Dendritic cell treated with granulocyte-macrophage colony-stimulating factor and Interleukin-4, amounts not matched to agents 40 ng/mL and 50 ng/mL, for 4 days (primary cell): Measurements from ENCODE around the gene GPR108.
"Not testable (repeated sequence)": the region's sequence is repeated elsewhere in the genome, so short reads cannot be mapped to it uniquely, and the experiment has no call there.

Experiments used
- H3K27ac Mint-ChIP-seq: one replicate; pipeline ENCODE4 v1.8.0; 2022; ENCODE audit warnings: mild to moderate bottlenecking, mixed read lengths
- H3K27me3 Mint-ChIP-seq: one replicate; pipeline ENCODE4 v1.8.0; 2022; ENCODE audit warnings: mild to moderate bottlenecking, mixed read lengths
- H3K36me3 Mint-ChIP-seq: one replicate; pipeline ENCODE4 v1.8.0; 2022; ENCODE audit warnings: low read depth, mixed read lengths
- H3K4me1 Mint-ChIP-seq: one replicate; pipeline ENCODE4 v1.8.0; 2022; ENCODE audit warnings: low read depth, mixed read lengths
- H3K4me3 Mint-ChIP-seq: one replicate; pipeline ENCODE4 v1.8.0; 2022; ENCODE audit warnings: mild to moderate bottlenecking, moderate library complexity, mixed read lengths
- H3K9me3 Mint-ChIP-seq: one replicate; pipeline ENCODE4 v1.8.0; 2022; ENCODE audit warnings: mixed read lengths
- intact Hi-C: fragments of 100-400 bp; cut with micrococcal nuclease; formaldehyde crosslinking; loops from one replicate; pipeline ENCODE4 v1.15.0; 2022

The GPR108 gene

GRCh38 chr19:6768236-6768785, 30.9 kb upstream of the GPR108 start:
- no peaks in the 10 kb centered on the region for H3K9me3 Mint-ChIP-seq

DNA sequence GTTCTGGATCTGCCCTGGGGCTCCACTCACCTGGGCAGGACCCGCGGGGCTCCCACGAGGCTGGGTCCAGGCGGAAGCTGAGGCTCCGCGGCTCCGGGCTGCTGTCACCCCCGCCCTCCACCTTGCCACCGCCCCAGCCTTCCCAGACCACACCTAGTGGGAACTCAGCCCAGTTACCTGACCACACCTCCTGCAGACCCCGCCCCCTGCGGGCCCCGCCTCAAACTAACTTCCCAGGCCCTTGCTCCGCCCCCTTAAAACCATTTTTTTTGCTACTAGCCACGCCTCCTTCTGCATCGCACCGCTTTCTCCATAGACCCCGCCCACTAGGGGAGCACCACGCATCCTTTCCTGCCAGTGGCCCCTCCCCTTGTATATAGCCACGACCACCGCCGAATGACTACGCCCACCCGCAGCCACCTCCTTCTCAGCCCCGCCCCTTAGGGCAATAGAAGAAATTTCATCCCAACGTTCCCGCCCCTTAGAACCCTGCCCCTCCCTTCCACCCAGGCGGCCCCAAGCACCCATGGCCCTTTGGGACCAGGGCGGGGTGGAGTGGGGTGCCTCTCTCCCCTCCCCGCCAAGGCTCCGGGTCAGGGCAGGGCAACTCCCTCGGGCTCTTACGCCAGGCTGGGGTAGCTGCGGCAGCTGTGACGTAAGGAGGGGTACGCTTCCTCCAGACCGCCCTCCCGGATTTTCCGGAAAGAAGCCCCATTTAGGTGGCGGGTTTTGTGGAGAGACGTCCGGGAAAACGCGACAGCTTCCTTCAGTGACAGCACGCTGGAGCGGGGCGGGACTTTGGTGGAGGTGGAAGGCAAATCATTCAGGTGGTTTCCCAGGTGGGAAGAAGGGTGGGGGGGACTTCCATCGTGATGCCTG, 30.2 kb upstream of the GPR108 start, which contains the start of gene SH2D3A:
Gene SH2D3A (minus strand): TSS at position 79 of the 879 bp plus-strand sequence. CDS start 3,687 bp downstream, outside the sequence.
- Mint-ChIP-seq H3K27me3 (peaks cover 19% of the 10 kb centered on the region), H3K27ac (peak within 1 kb of the TSS; percentile 82), H3K9me3 (no peaks in the 10 kb centered on the region), H3K4me3 (peak within 1 kb of the TSS; percentile 91), H3K36me3 (peaks cover 2% of the 10 kb centered on the region), H3K4me1 (peaks cover 46% of the 10 kb centered on the region)
- intact Hi-C loops: no loop called here

More at GRCh38 chr19:6768236-6768785, 30.9 kb upstream of the GPR108 start:
- Mint-ChIP-seq H3K4me1 (peaks cover 48% of the 10 kb centered on the region), H3K4me3 (peak overlapping the region; percentile 91), H3K27me3 (peaks cover 19% of the 10 kb centered on the region), H3K27ac (peak overlapping the region; percentile 82), H3K36me3 (peaks cover 9% of the 10 kb centered on the region)
- intact Hi-C loops: no loop called here

DNA sequence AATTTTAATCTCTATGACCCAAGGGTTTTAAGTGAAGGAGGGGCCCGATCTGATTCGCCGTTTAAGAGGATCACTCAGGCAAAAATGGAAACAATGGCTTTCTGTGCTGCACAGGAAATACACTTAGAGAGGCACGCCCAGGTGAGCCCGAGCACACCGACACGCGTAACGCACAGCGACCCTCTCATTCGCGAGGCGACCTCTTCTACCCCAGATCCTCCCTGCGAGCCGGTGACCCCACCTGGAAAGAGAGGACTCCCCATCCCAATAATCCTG, 29.6 kb upstream of the GPR108 start:
- H3K4me1 Mint-ChIP-seq: peaks cover 40% of the 10 kb centered on the region
- peaks cover 19% of the 10 kb centered on the region for H3K27me3 Mint-ChIP-seq
- no peak overlapping the region for H3K27ac Mint-ChIP-seq
- H3K4me3 Mint-ChIP-seq: peak overlapping the region; percentile 91
- intact Hi-C loops: no loop called here
- H3K36me3 Mint-ChIP-seq: no peaks in the 10 kb centered on the region
- H3K9me3 Mint-ChIP-seq: no peaks in the 10 kb centered on the region

DNA sequence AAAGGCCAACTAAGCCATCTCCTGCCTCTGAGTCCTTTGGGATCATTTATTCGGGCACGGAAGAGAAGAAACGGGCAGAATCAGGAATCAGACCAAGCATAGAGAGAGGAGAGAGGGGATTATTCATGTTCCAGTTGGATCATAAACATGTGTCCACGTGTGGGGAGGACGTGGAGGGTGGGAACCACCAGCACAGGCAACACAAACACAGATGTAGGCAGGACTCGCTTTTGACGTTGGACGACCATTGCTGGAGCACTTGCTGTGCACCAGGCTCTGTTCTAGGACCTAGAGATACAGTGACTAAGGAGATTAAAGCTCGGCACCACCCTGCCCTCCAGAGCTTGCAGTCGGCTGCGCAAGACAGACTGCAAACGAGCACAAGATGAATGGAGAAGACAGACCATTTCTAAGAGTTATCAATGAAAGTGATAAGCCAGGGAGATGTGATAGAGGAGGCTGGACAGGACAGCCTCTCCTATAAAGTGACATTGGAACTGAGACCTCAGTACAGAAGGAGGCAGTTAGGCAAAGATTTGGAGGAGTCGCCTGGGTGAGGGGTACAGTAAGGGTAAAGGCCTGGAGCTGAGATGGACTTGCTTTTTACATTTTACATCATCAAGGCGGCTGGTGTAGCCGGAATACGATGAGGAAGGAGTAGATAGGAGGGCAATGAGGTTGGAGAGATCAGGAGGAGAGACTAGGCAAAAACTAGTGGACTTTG, 29.1 kb upstream of the GPR108 start:
- Mint-ChIP-seq H3K27me3 (peaks cover 19% of the 10 kb centered on the region), H3K4me3 (no peak overlapping the region), H3K4me1 (peaks cover 35% of the 10 kb centered on the region), H3K36me3 (no peaks in the 10 kb centered on the region), H3K9me3 (no peaks in the 10 kb centered on the region), H3K27ac (no peak overlapping the region)
- intact Hi-C loops: no loop called here

GRCh38 chr19:6765738-6766356, 28.5 kb upstream of the GPR108 start:
- H3K27ac Mint-ChIP-seq: no peak overlapping the region
- no peaks in the 10 kb centered on the region for H3K36me3 Mint-ChIP-seq
- no peak overlapping the region for H3K4me3 Mint-ChIP-seq
- peaks cover 32% of the 10 kb centered on the region for H3K4me1 Mint-ChIP-seq
- intact Hi-C loops: no loop called here
- no peaks in the 10 kb centered on the region for H3K9me3 Mint-ChIP-seq
- peaks cover 19% of the 10 kb centered on the region for H3K27me3 Mint-ChIP-seq

DNA sequence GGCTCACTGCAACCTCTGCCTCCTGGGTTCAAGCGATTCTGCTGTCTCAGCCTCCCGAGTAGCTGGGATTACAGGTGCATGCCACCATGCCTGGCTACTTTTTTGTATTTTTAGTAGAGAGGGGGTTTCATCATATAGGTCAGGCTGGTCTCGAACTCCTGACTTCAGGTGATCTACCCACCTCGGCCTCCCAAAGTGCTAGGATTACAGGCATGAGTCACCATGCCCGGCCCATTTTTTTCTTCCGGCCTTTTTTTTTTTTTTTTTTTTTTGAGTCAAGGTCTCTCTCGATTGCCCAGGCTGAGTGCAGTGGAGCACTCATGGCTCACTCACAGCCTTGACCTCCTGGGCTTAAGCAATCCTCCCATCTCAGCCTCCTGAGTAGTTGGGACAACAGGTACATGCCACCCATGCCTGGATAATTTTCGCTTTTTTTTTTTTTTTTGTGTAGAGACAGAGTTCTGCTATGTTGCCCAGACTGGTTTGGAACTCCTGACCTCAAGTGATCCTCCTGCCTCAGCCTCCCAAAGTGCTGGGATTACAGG, 24.9 kb upstream of the GPR108 start:
- intact Hi-C loops, H3K36me3 Mint-ChIP-seq, H3K4me3 Mint-ChIP-seq, H3K27ac Mint-ChIP-seq, H3K9me3 Mint-ChIP-seq: not testable (repeated sequence)
- Mint-ChIP-seq H3K4me1 (peaks cover 18% of the 10 kb centered on the region), H3K27me3 (peaks cover 18% of the 10 kb centered on the region)

DNA sequence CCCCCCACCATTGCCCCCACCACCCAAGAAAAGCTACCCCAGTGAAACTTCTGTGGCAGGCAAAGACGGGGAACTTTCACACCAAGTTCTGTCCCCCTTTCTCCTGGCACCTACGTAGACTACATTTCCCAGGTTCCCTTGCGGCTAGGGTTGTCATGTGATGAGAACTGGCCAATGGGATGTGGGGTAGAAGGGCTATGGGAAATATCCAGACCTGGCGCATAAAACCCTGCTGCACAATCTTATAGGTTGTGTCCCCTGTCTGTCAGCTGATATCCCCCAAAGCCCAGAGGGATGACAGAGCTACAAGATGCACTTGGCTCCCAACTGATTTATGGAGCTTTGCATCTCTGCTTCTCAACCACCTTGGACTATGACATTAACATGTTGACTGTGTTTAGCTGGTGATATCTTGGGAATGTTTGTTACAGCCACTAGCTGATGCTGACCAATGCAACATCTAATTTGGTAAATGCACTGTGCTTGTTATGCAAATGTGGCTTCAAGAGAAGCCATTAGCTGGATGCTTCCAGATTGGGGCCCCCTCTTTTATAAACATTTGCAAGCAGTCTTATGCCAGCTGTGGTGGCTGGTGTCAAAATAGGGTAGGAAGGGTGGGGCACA, 23.8 kb upstream of the GPR108 start:
- intact Hi-C loops: no loop called here

DNA sequence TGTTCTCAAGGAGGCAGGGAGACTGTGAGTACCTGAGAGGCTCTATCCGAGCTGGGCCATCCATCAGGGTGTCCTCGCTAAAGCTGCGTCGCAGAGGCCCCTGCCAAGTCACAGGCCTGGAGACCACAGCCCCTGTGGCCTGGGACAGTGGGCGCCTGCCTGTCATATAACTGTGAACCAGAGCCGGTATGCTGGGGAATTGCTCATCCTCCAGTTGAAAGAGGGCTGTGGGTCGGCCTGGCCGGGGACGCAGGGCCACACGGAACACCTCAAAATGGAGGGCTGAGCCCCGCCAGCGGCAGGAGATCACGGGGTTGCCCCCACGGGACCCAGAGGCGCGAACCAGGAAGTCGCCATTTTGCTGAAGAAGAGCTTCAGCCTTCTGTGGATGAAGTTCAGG, 23.2 kb upstream of the GPR108 start:
- H3K27me3 Mint-ChIP-seq: peaks cover 10% of the 10 kb centered on the region
- H3K4me3 Mint-ChIP-seq: no peak overlapping the region
- no peaks in the 10 kb centered on the region for H3K36me3 Mint-ChIP-seq
- H3K4me1 Mint-ChIP-seq: peaks cover 5% of the 10 kb centered on the region
- H3K9me3 Mint-ChIP-seq: no peaks in the 10 kb centered on the region
- no peak overlapping the region for H3K27ac Mint-ChIP-seq
- intact Hi-C loops: no loop called here

More for the DNA sequence above, 23.8 kb upstream of the GPR108 start:
- Mint-ChIP-seq H3K4me1 (peaks cover 8% of the 10 kb centered on the region), H3K27ac (no peak overlapping the region), H3K9me3 (no peaks in the 10 kb centered on the region), H3K36me3 (no peaks in the 10 kb centered on the region), H3K27me3 (peaks cover 14% of the 10 kb centered on the region), H3K4me3 (no peak overlapping the region)

DNA sequence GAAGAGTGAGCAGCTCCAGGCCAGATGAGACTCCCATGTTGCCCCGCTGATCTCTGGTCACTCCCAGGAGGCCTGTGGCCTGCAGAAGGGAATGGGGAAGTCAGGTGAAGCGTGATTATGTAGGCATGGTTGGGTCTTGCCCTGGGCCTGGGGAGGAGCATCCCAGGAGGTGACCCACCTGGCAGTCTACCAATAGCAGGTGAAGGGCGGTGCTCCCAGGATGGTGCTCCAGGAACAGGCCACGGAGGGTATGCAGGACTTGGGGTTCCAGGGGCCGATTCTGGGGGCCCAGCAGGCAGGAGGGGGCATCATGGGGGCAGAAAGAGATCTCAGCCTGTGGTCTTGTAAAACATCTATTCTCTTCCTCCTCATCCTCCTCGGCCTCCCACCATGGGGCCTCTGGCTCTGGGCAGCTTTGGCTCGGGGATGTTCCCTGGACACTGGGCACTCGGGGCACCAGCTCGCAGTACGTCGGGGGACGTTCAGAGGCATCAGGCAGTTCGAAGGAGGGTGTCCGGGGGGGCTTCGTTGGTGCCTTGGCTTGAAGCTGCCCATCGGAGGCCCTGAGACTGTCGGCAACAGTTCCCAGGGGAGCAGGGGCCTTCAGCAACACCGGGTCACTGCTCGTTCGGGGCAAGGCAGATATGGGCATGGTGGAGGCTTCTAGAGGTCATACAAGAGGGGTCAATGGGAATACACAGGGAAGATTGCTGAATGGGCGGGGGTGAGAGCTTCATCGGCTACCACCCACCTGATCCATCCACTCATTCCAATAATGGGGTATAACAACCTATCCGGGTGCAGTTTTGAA, 17.5 kb upstream of the GPR108 start:
- intact Hi-C loops: no loop called here
- Mint-ChIP-seq H3K36me3 (peaks cover 31% of the 10 kb centered on the region), H3K4me3 (no peak overlapping the region), H3K27ac (no peak overlapping the region), H3K27me3 (peaks cover 22% of the 10 kb centered on the region), H3K4me1 (peaks cover 28% of the 10 kb centered on the region), H3K9me3 (no peaks in the 10 kb centered on the region)

- H3K27me3 Mint-ChIP-seq: peaks cover 22% of the 10 kb centered on the region
- H3K9me3 Mint-ChIP-seq: no peaks in the 10 kb centered on the region
- H3K4me3 Mint-ChIP-seq: peak overlapping the region; percentile 89
- peaks cover 28% of the 10 kb centered on the region for H3K4me1 Mint-ChIP-seq
- intact Hi-C loops: no loop called here
- H3K27ac Mint-ChIP-seq: no peak overlapping the region
- H3K36me3 Mint-ChIP-seq: peaks cover 38% of the 10 kb centered on the region
Observed at GRCh38 chr19:6754136-6754535, 16.8 kb upstream of the GPR108 start.

DNA sequence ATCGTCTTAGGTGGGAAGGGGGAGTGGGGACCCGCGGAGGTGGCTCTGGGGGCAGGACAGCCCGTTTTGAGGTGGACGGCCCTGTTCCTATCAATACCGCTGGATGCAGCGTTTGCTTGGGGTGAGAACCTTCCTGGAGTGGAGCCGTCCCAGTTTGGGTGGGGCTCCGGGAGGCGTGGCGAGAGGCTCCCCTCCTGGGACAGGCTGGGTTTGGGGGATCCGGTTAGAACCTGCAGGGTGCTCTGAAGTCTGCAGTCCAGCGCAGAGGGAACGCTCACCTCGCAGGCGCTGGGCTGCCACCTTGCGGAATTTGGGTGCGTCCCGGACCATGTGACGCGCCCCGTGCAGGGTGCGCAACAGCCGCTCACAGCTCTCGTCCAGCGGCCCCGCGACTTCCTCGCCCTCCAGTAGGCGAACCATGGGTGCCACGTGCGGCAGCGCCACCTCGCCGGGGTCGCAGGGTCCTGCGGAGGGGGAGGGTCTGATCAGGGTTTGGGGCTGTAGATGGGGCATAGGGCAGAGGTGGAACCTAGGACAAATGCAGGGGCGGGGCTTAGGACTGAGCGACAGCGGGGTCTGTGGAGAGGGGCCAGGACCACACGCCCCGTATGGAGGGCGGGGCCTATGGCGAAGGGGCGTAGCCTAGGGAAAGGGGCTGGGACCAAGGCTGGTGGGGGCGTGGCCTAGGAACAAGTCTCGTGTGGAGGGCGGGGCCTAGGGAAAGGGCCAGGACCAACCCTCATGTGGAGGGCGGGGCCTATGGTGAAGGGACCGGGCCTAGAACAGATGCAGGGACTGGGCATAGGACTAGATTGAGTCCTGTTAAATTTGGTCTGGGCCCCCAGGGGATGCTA, 16.0 kb upstream of the GPR108 start:
- intact Hi-C loops: loop anchor here (2.0 kb wide), 1 partner anchor 15 kb away; the partner anchor contains the start of gene TRIP10
- peak overlapping the region; percentile 89 for H3K4me3 Mint-ChIP-seq
- peak overlapping the region; percentile 89 for H3K27ac Mint-ChIP-seq
- peaks cover 19% of the 10 kb centered on the region for H3K27me3 Mint-ChIP-seq
- no peaks in the 10 kb centered on the region for H3K9me3 Mint-ChIP-seq
- H3K4me1 Mint-ChIP-seq: peaks cover 28% of the 10 kb centered on the region
- peaks cover 43% of the 10 kb centered on the region for H3K36me3 Mint-ChIP-seq
